GM18868 (cell line): ENCODE results near the gene GDI2.
"Not testable (repeated sequence)": the region's sequence is repeated elsewhere in the genome, so short reads cannot be mapped to it uniquely, and the experiment has no call there.

Experiments used
- ATAC-seq: cut with Tn5 transposase; IDR thresholded peaks from one replicate; pipeline ENCODE4 v1.9.1; 2021; ENCODE audit warnings: mild to moderate bottlenecking, moderate library complexity; ENCODE audit not compliant: unreplicated experiment

Gene GDI2

GRCh38 chr10:5788969-5789368 is 24.3 kb downstream of the GDI2 start:
- ATAC-seq = no peak

GRCh38 chr10:5783300-5783699 is 29.9 kb downstream of the GDI2 start:
- ATAC-seq = no peak

- no peak for ATAC-seq
Measured at GRCh38 chr10:5782174-5782573, 31.1 kb downstream of the GDI2 start.

- ATAC-seq = no peak
Measured at GRCh38 chr10:5779730-5780129, 33.5 kb downstream of the GDI2 start.

GRCh38 chr10:5777758-5778157 is 35.5 kb downstream of the GDI2 start:
- ATAC-seq = not testable (repeated sequence)

GRCh38 chr10:5776881-5777197 is 36.4 kb downstream of the GDI2 start:
- ATAC-seq = no peak

GRCh38 chr10:5776136-5776880 is 36.9 kb downstream of the GDI2 start:
- no peak for ATAC-seq

GRCh38 chr10:5775685-5776084 is 37.5 kb downstream of the GDI2 start:
- no peak for ATAC-seq

GRCh38 chr10:5774987-5775620 is 38.1 kb downstream of the GDI2 start:
- no peak for ATAC-seq

- no peak for ATAC-seq
Measured at GRCh38 chr10:5766189-5766588, 47.0 kb downstream of the GDI2 start.

GRCh38 chr10:5765617-5766016 is 47.6 kb downstream of the GDI2 start:
- no peak for ATAC-seq

- no peak for ATAC-seq
Measured at GRCh38 chr10:5764422-5765297, 48.6 kb downstream of the GDI2 start.

GRCh38 chr10:5762531-5762930 is 50.7 kb downstream of the GDI2 start:
- ATAC-seq = no peak

GRCh38 chr10:5761220-5761619 is 52.0 kb downstream of the GDI2 start:
- ATAC-seq = no peak

- ATAC-seq = no peak
Measured at GRCh38 chr10:5760515-5760914, 52.7 kb downstream of the GDI2 start.

GRCh38 chr10:5758927-5759326 is 54.3 kb downstream of the GDI2 start:
- no peak for ATAC-seq

GRCh38 chr10:5757766-5758517 is 55.3 kb downstream of the GDI2 start:
- ATAC-seq = no peak

- ATAC-seq = no peak
Measured at GRCh38 chr10:5752301-5752871, 60.8 kb downstream of the GDI2 start.

GRCh38 chr10:5751601-5752253 is 61.5 kb downstream of the GDI2 start:
- ATAC-seq = no peak

GRCh38 chr10:5748394-5748803 is 64.8 kb downstream of the GDI2 start:
- ATAC-seq = no peak
